ENCODE measurements around the gene BEND4.

GRCh38 chr4:42088386-42088785 lies 64.1 kb downstream of the BEND4 start:
- no peak for TF ChIP-seq GATA3 (IDR thresholded peaks at IDR 0.05; ENCODE audit: low read depth, low read length)
- TF ChIP-seq GATA2 (IDR thresholded peaks at IDR 0.05; ENCODE audit: low read depth, low read length) = no peak
